ENCODE results near the gene INO80D. TPM values are rescaled to one million over a fixed set of nuclear protein-coding genes. Genes with fewer than 3 reads are reported as not detected.
A peak's percentile ranks its signal among the peaks of the same experiment; 100 is the strongest.
"Not testable (repeated sequence)": the region's sequence is repeated elsewhere in the genome, so short reads cannot be mapped to it uniquely, and the experiment has no call there.

INO80D gene
- total and polyA plus RNA-seq, 8 donors: 9.9 to 21.9 (median 12.3) TPM

- peak overlapping the region in 1 of 2 donors; percentile 11 for H3K27ac ChIP-seq
- H3K9me3 ChIP-seq: no peaks in the 10 kb centered on the region
- no peaks in the 10 kb centered on the region for H3K27me3 ChIP-seq
- DNase-seq (no peak), ATAC-seq (no peak)
- intact Hi-C loops (cut with DNase I): no loop called here
- TF ChIP-seq, protein P1, sequence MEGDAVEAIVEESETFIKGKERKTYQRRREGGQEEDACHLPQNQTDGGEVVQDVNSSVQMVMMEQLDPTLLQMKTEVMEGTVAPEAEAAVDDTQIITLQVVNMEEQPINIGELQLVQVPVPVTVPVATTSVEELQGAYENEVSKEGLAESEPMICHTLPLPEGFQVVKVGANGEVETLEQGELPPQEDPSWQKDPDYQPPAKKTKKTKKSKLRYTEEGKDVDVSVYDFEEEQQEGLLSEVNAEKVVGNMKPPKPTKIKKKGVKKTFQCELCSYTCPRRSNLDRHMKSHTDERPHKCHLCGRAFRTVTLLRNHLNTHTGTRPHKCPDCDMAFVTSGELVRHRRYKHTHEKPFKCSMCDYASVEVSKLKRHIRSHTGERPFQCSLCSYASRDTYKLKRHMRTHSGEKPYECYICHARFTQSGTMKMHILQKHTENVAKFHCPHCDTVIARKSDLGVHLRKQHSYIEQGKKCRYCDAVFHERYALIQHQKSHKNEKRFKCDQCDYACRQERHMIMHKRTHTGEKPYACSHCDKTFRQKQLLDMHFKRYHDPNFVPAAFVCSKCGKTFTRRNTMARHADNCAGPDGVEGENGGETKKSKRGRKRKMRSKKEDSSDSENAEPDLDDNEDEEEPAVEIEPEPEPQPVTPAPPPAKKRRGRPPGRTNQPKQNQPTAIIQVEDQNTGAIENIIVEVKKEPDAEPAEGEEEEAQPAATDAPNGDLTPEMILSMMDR (IDR thresholded peaks at IDR 0.05): no peak
- peaks cover 0 to 10% of the 10 kb centered on the region in 2 donors for H3K4me1 ChIP-seq
- peaks cover 0 to 55% of the 10 kb centered on the region in 2 donors for H3K36me3 ChIP-seq
- no peak overlapping the region for H3K4me3 ChIP-seq
Measured at GRCh38 chr2:206054952-206055351, 31.0 kb downstream of the INO80D start.

- Histone ChIP-seq H3K4me1 (peaks cover 0 to 10% of the 10 kb centered on the region in 2 donors), H3K4me3 (no peak overlapping the region), H3K36me3 (peaks cover 0 to 29% of the 10 kb centered on the region in 2 donors), H3K27ac (no peak overlapping the region), H3K9me3 (no peaks in the 10 kb centered on the region), H3K27me3 (no peaks in the 10 kb centered on the region)
- intact Hi-C loops (cut with DNase I): no loop called here
- TF ChIP-seq, protein P1 (IDR thresholded peaks at IDR 0.05): no peak
- ATAC-seq: no peak
- DNase-seq: no peak
Measured at GRCh38 chr2:206051912-206052311, 34.1 kb downstream of the INO80D start.

- Histone ChIP-seq H3K27ac (no peak overlapping the region), H3K27me3 (no peaks in the 10 kb centered on the region), H3K9me3 (no peaks in the 10 kb centered on the region), H3K4me1 (no peaks in the 10 kb centered on the region), H3K36me3 (peaks cover 0 to 33% of the 10 kb centered on the region in 2 donors), H3K4me3 (no peak overlapping the region)
- no peak for DNase-seq
- intact Hi-C loops (cut with DNase I): no loop called here
- no peak for ATAC-seq
- TF ChIP-seq, protein P1 (IDR thresholded peaks at IDR 0.05): no peak
Measured at GRCh38 chr2:206049392-206049791, 36.6 kb downstream of the INO80D start.

DNA sequence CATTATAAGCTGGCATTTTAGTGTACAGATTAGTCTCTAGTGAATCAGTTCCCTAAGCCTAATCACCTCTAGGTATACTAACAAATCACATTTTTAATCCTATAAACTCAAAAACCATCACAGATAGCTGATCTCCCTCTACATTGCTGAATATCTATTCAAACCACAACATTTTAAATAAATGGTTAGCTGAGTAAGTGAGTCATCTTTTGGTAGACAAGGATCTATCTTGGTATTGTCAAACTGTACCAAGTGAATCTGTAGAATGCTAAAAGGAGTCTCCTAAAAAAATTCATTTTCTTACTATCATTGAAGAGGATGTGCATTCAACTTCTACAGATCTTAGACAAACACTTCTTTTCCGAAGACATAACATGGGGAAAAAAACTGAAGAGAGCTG, 40.7 kb downstream of the INO80D start:
- no peaks in the 10 kb centered on the region for H3K27me3 ChIP-seq

DNA sequence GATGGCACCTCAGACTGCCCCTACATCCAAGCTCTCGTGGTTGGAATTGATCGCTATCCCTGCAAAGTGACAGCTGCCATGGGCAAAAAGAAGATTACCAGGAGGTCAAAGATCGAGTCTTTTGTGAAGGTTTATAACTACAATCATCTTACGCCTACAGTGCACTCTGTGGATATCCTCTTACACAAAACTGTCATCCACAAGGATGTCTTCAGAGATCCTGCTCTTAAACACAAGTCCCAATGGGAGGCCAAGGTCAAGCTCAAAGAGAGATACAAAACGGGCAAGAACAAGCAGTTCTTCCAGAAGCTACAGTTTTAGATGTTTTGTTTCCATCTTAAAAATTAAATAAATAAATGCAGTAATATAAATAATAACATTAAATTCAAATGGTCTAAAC, 45.4 kb downstream of the INO80D start:
- TF ChIP-seq, protein P1 (IDR thresholded peaks at IDR 0.05): no peak
- Histone ChIP-seq H3K27me3 (no peaks in the 10 kb centered on the region), H3K36me3 (peaks cover 0 to 53% of the 10 kb centered on the region in 2 donors), H3K27ac (no peak overlapping the region), H3K4me1 (no peaks in the 10 kb centered on the region), H3K9me3 (no peaks in the 10 kb centered on the region), H3K4me3 (no peak overlapping the region)
- ATAC-seq: no peak
- DNase-seq: no peak
- intact Hi-C loops (cut with DNase I): no loop called here

More for the DNA sequence above, 40.7 kb downstream of the INO80D start:
- no peaks in the 10 kb centered on the region for H3K4me1 ChIP-seq
- no peak overlapping the region for H3K4me3 ChIP-seq
- peaks cover 0 to 47% of the 10 kb centered on the region in 2 donors for H3K36me3 ChIP-seq
- no peak overlapping the region for H3K27ac ChIP-seq
- intact Hi-C loops (cut with DNase I): no loop called here
- no peaks in the 10 kb centered on the region for H3K9me3 ChIP-seq
- TF ChIP-seq, protein P1 (IDR thresholded peaks at IDR 0.05): no peak
- no peak for ATAC-seq
- DNase-seq: no peak

DNA sequence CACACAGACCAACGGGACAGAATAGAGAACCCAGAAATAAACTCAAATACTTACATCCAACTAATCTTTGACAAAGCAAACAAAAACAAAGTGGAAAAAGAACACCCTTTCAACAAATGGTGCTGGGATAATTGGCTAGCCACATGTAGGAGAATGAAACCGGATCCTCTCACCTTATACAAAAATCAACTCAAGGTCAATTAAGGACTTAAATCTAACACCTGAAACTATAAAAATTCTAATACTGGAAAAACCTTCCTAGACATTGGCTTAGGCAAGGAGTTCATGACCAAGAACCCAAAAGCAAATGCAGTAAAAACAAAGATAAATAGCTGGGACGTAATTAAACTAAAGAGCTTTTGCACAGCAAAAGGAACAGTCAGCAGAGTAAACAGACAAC, 50.6 kb downstream of the INO80D start:
- H3K4me3 ChIP-seq; H3K9me3 ChIP-seq; ATAC-seq; H3K27me3 ChIP-seq; H3K27ac ChIP-seq; H3K4me1 ChIP-seq; intact Hi-C loops (cut with DNase I); DNase-seq: not testable (repeated sequence)
- H3K36me3 ChIP-seq: peaks cover 0 to 41% of the 10 kb centered on the region in 2 donors

GRCh38 chr2:206033452-206033851, 52.5 kb downstream of the INO80D start:
- DNase-seq; H3K27me3 ChIP-seq; intact Hi-C loops (cut with DNase I); ATAC-seq; H3K4me1 ChIP-seq; H3K27ac ChIP-seq; H3K4me3 ChIP-seq; H3K9me3 ChIP-seq: not testable (repeated sequence)
- H3K36me3 ChIP-seq: peaks cover 0 to 34% of the 10 kb centered on the region in 2 donors

Measured in left lung (tissue), 10 donors.